Prostate gland (tissue), 2 donors: ENCODE results near the gene RHOT1. TPM values are rescaled to one million over a fixed set of nuclear protein-coding genes. Genes with fewer than 3 reads are reported as not detected.

Experiments used
- DNase-seq: peaks from one replicate; pipeline ENCODE4 v3.0.0-alpha.2; 2019; ENCODE audit warnings: low spot score
- H3K27ac ChIP-seq, 2 donors: fragments of 200-600 bp; sonication (generic); 2 replicates each; pipeline ENCODE4 v1.5.1; 2017 to 2019
- H3K27me3 ChIP-seq: fragments of 200-600 bp; sonication (generic); replicated peaks from 2 replicates; pipeline ENCODE4 v1.5.1; 2019; ENCODE audit not compliant: insufficient read depth
- H3K36me3 ChIP-seq, 2 donors: fragments of 200-600 bp; sonication (generic); 1 replicate in 1 of 2; 2 replicates in 1 of 2; pipeline versions ENCODE4 v1.5.1 to v1.8.1; 2017 to 2019
- H3K4me1 ChIP-seq: fragments of 200-600 bp; sonication (generic); replicated peaks from 2 replicates; pipeline ENCODE4 v1.5.1; 2019
- H3K4me3 ChIP-seq, 2 donors: fragments of 200-600 bp; sonication (generic); 2 replicates each; pipeline ENCODE4 v1.5.1; 2017 to 2019
- H3K9me3 ChIP-seq: fragments of 200-600 bp; sonication (generic); 2 replicates; pipeline ENCODE4 v1.5.1; 2017
- POLR2A ChIP-seq: fragments of 450-650 bp; IDR thresholded peaks from one replicate; pipeline ENCODE4 v1.6.1; 2016; ENCODE audit warnings: antibody characterized with exemption, mild to moderate bottlenecking
- POLR2AphosphoS5 ChIP-seq: sonication (generic); formaldehyde crosslinking; IDR thresholded peaks from one replicate; pipeline ENCODE4 v1.6.1; 2017; ENCODE audit warnings: antibody characterized with exemption
- WGBS: methylation state at CpG from one replicate; pipeline ENCODE4 v1.1.5; 2018; 5-methylcytosine and 5-hydroxymethylcytosine counted together
- intact Hi-C: fragments of 100-400 bp; cut with DNase I; formaldehyde crosslinking; loops from one replicate; pipeline ENCODE4 v1.14.2; 2022
- total RNA-seq, 2 donors: library from RNA; depleted of rRNA; stranded (reverse); fragments of >200 nt; gene quantifications; one replicate each; pipeline ENCODE4 v1.1.0, GENCODE V29; 2016
- TF ChIP-seq, protein P1 (sequence below), 4 experiments: fragments of 200-600 bp in 2 of 4; fragments of 450-650 bp in 2 of 4; sonication (generic) in 2 of 4; IDR thresholded peaks; 1 replicate in 3 of 4; 2 replicates in 1 of 4; pipeline ENCODE4 v1.5.1; 2016 to 2019; ENCODE audit warnings: antibody characterized with exemption in 4 of 4, mild to moderate bottlenecking in 2 of 4, moderate library complexity in 2 of 4

Gene RHOT1
- total RNA-seq, 2 donors from 2014 or later: 31.7 to 60.8 TPM

DNA sequence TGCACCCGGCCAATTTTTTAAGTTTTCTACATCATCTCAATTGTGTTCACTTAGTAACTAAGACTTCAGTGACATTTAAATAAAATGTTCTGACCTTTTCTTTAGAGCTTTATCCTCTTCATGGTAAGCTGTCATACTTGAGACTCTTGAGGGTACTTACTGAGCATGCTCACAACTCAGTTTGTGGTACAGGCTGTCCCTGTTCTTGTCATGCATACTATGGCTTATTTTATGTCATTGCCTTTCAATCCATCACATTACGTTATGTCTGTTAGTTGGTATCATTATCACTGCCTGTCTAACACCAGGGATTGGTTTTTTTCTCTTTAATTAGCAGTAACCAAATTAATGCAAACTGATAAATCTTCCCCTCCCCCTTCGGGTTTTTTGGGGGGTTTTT lies 81.4 kb downstream of the RHOT1 start:
- DNase-seq: no peak
- Histone ChIP-seq H3K27me3 (no peaks in the 10 kb centered on the region), H3K9me3 (no peaks in the 10 kb centered on the region), H3K4me1 (no peaks in the 10 kb centered on the region), H3K27ac (no peak overlapping the region), H3K4me3 (no peak overlapping the region), H3K36me3 (no peaks in the 10 kb centered on the region)
- TF ChIP-seq POLR2A: no peak
- TF ChIP-seq POLR2AphosphoS5: no peak
- WGBS: 81% methylated on average over 3 of the region's 3 CpGs
- intact Hi-C loops: no loop called here

DNA sequence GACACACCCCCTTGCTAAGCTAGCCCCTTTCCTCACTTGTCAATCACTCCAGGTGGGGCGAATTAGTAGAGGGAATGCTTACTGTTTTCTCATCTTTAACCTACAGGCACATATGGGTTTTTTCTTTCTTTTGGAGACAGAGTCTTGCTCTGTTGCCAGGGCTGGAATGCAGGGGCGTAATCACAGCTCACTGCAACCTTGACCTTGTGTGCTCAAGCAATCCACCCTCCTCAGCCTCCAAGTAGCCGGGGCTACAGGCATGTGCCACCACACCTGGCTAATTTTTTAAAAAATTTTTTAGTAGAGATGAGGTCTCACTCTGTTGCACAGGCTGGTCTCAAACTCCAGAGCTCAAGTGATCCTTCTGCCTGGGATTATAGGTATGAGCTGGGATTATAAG lies 84.6 kb downstream of the RHOT1 start:
- intact Hi-C loops: no loop called here
- DNase-seq: no peak

GRCh38 chr17:32227910-32228309 lies 85.6 kb downstream of the RHOT1 start:
- no peak overlapping the region for H3K4me3 ChIP-seq
- WGBS: 76% methylated on average over 9 of the region's 9 CpGs
- TF ChIP-seq, protein P1, sequence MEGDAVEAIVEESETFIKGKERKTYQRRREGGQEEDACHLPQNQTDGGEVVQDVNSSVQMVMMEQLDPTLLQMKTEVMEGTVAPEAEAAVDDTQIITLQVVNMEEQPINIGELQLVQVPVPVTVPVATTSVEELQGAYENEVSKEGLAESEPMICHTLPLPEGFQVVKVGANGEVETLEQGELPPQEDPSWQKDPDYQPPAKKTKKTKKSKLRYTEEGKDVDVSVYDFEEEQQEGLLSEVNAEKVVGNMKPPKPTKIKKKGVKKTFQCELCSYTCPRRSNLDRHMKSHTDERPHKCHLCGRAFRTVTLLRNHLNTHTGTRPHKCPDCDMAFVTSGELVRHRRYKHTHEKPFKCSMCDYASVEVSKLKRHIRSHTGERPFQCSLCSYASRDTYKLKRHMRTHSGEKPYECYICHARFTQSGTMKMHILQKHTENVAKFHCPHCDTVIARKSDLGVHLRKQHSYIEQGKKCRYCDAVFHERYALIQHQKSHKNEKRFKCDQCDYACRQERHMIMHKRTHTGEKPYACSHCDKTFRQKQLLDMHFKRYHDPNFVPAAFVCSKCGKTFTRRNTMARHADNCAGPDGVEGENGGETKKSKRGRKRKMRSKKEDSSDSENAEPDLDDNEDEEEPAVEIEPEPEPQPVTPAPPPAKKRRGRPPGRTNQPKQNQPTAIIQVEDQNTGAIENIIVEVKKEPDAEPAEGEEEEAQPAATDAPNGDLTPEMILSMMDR (IDR thresholded peaks at IDR 0.05): no peak
- TF ChIP-seq POLR2AphosphoS5: no peak
- no peak for TF ChIP-seq POLR2A
- intact Hi-C loops: no loop called here
- DNase-seq: no peak
- H3K36me3 ChIP-seq: no peaks in the 10 kb centered on the region
- no peak overlapping the region for H3K27ac ChIP-seq
- H3K4me1 ChIP-seq: no peaks in the 10 kb centered on the region
- H3K9me3 ChIP-seq: no peaks in the 10 kb centered on the region
- H3K27me3 ChIP-seq: no peaks in the 10 kb centered on the region

More for the DNA sequence above, 84.6 kb downstream of the RHOT1 start:
- H3K27ac ChIP-seq: no peak overlapping the region
- 71% methylated on average over 3 of the region's 3 CpGs for WGBS
- H3K4me3 ChIP-seq: no peak overlapping the region
- H3K4me1 ChIP-seq: no peaks in the 10 kb centered on the region
- TF ChIP-seq POLR2AphosphoS5 (no peak), POLR2A (no peak)
- H3K36me3 ChIP-seq: no peaks in the 10 kb centered on the region
- H3K27me3 ChIP-seq: no peaks in the 10 kb centered on the region
- no peaks in the 10 kb centered on the region for H3K9me3 ChIP-seq

DNA sequence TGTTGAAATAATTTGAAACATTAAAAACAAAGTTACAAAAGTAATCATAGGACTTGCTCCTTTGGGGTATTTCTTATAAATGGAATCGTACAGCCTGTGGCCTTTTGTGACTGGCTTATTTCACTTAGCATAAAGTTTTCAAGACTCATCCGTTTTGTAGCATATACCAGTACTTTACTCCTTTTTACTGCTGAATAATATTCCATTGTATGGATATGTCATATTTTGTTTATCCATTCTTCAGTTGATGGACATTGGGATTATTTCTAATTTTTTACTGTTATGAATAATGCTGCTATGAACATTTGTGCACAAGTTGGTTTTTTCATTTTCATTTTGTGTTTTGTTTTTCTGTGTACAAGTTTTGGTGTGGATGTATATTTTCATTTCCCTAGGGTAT lies 93.3 kb downstream of the RHOT1 start:
- intact Hi-C loops: no loop called here
- no peaks in the 10 kb centered on the region for H3K36me3 ChIP-seq
- no peak overlapping the region for H3K4me3 ChIP-seq
- no peak overlapping the region for H3K27ac ChIP-seq
- H3K4me1 ChIP-seq: no peaks in the 10 kb centered on the region
- 97% methylated on average over 2 of the region's 2 CpGs for WGBS
- H3K27me3 ChIP-seq: no peaks in the 10 kb centered on the region
- TF ChIP-seq POLR2AphosphoS5 (no peak), POLR2A (no peak)
- TF ChIP-seq, protein P1 (IDR thresholded peaks at IDR 0.05): no peak
- DNase-seq: no peak
- H3K9me3 ChIP-seq: no peaks in the 10 kb centered on the region

GRCh38 chr17:32239456-32239855 lies 97.2 kb downstream of the RHOT1 start:
- no peaks in the 10 kb centered on the region for H3K9me3 ChIP-seq
- H3K36me3 ChIP-seq: no peaks in the 10 kb centered on the region
- H3K27me3 ChIP-seq: no peaks in the 10 kb centered on the region
- TF ChIP-seq, protein P1 (IDR thresholded peaks at IDR 0.05): no peak
- TF ChIP-seq POLR2AphosphoS5 (no peak), POLR2A (no peak)
- no peaks in the 10 kb centered on the region for H3K4me1 ChIP-seq
- no peak overlapping the region for H3K27ac ChIP-seq
- H3K4me3 ChIP-seq: no peak overlapping the region
- DNase-seq: no peak
- intact Hi-C loops: no loop called here
- WGBS: 91% methylated on average over 2 of the region's 2 CpGs

DNA sequence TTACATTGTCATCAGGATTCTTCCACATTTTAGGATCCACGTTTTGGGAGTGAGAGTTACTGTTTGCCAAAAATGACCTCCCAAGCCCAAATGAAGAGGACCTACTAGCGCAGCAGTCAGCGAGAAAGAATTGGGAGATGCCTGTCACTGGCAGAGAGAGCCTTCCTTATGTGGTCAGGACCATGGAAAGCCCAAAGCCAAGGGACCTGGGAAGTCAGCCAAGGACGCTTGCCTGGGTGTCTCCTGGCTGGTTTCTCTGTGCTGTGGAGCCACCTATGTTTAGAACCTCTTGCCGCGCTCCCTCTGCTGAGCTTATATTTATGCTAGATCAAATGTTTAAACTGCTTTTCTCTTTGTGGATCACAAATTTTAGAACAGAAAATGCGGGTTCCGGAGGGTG lies 98.4 kb downstream of the RHOT1 start:
- intact Hi-C loops: no loop called here
- H3K27me3 ChIP-seq: no peaks in the 10 kb centered on the region
- H3K27ac ChIP-seq: no peak overlapping the region
- H3K4me1 ChIP-seq: no peaks in the 10 kb centered on the region
- no peak for TF ChIP-seq POLR2A
- TF ChIP-seq, protein P1 (IDR thresholded peaks at IDR 0.05): no peak
- TF ChIP-seq POLR2AphosphoS5: no peak
- H3K36me3 ChIP-seq: no peaks in the 10 kb centered on the region
- H3K9me3 ChIP-seq: no peaks in the 10 kb centered on the region
- H3K4me3 ChIP-seq: no peak overlapping the region
- 52% methylated on average over 8 of the region's 8 CpGs for WGBS
- DNase-seq: no peak
